ENCODE measurements around the gene APOL3. TPM values are rescaled to one million over a fixed set of nuclear protein-coding genes. Genes with fewer than 3 reads are reported as not detected.
"Not testable (repeated sequence)": the region's sequence is repeated elsewhere in the genome, so short reads cannot be mapped to it uniquely, and the experiment has no call there.

APOL3 gene
- 0.18 TPM in 1 of 2 replicates, not detected in the other for total RNA-seq (2014; rRNA removed; shearing (Covaris generic))
- polyA plus RNA-seq (2015; cell fraction: cytosol; rRNA removed) = 0.19 and 0.23 TPM in 2 replicates
- polyA plus RNA-seq (2015; cell fraction: nucleus; rRNA removed) = not detected in 2 replicates

GRCh38 chr22:36160499-36160942, at the start of gene APOL3:
Gene APOL3 (minus strand): TSS chr22:36160755. CDS start chr22:36149055, 11,700 bp downstream.
- DNase-seq (ENCODE audit: low read depth, low spot score) = no peak

GRCh38 chr22:36210224-36210623, 49.7 kb upstream of the APOL3 start:
- in situ Hi-C loops (cut with HindIII; ENCODE audit: low pct_unique_long_range_greater_than_20kb, low sequenced_read_pairs) = no loop called here
- no peak for DNase-seq (ENCODE audit: low read depth, low spot score)

More at GRCh38 chr22:36160499-36160942, at the start of gene APOL3:
- in situ Hi-C loops (cut with HindIII; ENCODE audit: low pct_unique_long_range_greater_than_20kb, low sequenced_read_pairs) = no loop called here

GRCh38 chr22:36209488-36209908, 48.9 kb upstream of the APOL3 start:
- in situ Hi-C loops (cut with HindIII; ENCODE audit: low pct_unique_long_range_greater_than_20kb, low sequenced_read_pairs); DNase-seq (ENCODE audit: low read depth, low spot score): not testable (repeated sequence)

- no peak for DNase-seq (ENCODE audit: low read depth, low spot score)
- in situ Hi-C loops (cut with HindIII; ENCODE audit: low pct_unique_long_range_greater_than_20kb, low sequenced_read_pairs) = no loop called here
Measured at GRCh38 chr22:36208914-36209313, 48.4 kb upstream of the APOL3 start.

- in situ Hi-C loops (cut with HindIII; ENCODE audit: low pct_unique_long_range_greater_than_20kb, low sequenced_read_pairs) = no loop called here
- no peak for DNase-seq (ENCODE audit: low read depth, low spot score)
Measured at GRCh38 chr22:36208162-36208765, 47.7 kb upstream of the APOL3 start.

GRCh38 chr22:36206255-36206654, 45.7 kb upstream of the APOL3 start:
- in situ Hi-C loops (cut with HindIII; ENCODE audit: low pct_unique_long_range_greater_than_20kb, low sequenced_read_pairs) = no loop called here
- DNase-seq (ENCODE audit: low read depth, low spot score) = no peak

GRCh38 chr22:36205573-36205972, 45.0 kb upstream of the APOL3 start:
- in situ Hi-C loops (cut with HindIII; ENCODE audit: low pct_unique_long_range_greater_than_20kb, low sequenced_read_pairs); DNase-seq (ENCODE audit: low read depth, low spot score): not testable (repeated sequence)

GRCh38 chr22:36204632-36205015, 44.1 kb upstream of the APOL3 start:
- in situ Hi-C loops (cut with HindIII; ENCODE audit: low pct_unique_long_range_greater_than_20kb, low sequenced_read_pairs) = no loop called here

GRCh38 chr22:36204001-36204631, 43.6 kb upstream of the APOL3 start:
- in situ Hi-C loops (cut with HindIII; ENCODE audit: low pct_unique_long_range_greater_than_20kb, low sequenced_read_pairs) = no loop called here
- DNase-seq (ENCODE audit: low read depth, low spot score) = no peak

More at GRCh38 chr22:36204632-36205015, 44.1 kb upstream of the APOL3 start:
- no peak for DNase-seq (ENCODE audit: low read depth, low spot score)

- DNase-seq (ENCODE audit: low read depth, low spot score); in situ Hi-C loops (cut with HindIII; ENCODE audit: low pct_unique_long_range_greater_than_20kb, low sequenced_read_pairs): not testable (repeated sequence)
Measured at GRCh38 chr22:36203441-36203840, 42.9 kb upstream of the APOL3 start.

- DNase-seq (ENCODE audit: low read depth, low spot score); in situ Hi-C loops (cut with HindIII; ENCODE audit: low pct_unique_long_range_greater_than_20kb, low sequenced_read_pairs): not testable (repeated sequence)
Measured at GRCh38 chr22:36202906-36203305, 42.4 kb upstream of the APOL3 start.

GRCh38 chr22:36201630-36202319, 41.2 kb upstream of the APOL3 start, which contains the start of gene APOL4:
Gene APOL4 (minus strand): TSS chr22:36201809. CDS start chr22:36201734, 75 bp downstream.
- DNase-seq (ENCODE audit: low read depth, low spot score) = no peak
- in situ Hi-C loops (cut with HindIII; ENCODE audit: low pct_unique_long_range_greater_than_20kb, low sequenced_read_pairs) = no loop called here

GRCh38 chr22:36201025-36201424, 40.5 kb upstream of the APOL3 start:
- in situ Hi-C loops (cut with HindIII; ENCODE audit: low pct_unique_long_range_greater_than_20kb, low sequenced_read_pairs); DNase-seq (ENCODE audit: low read depth, low spot score): not testable (repeated sequence)

- in situ Hi-C loops (cut with HindIII; ENCODE audit: low pct_unique_long_range_greater_than_20kb, low sequenced_read_pairs) = no loop called here
- DNase-seq (ENCODE audit: low read depth, low spot score) = no peak
Measured at GRCh38 chr22:36199001-36199551, 38.5 kb upstream of the APOL3 start.

- in situ Hi-C loops (cut with HindIII; ENCODE audit: low pct_unique_long_range_greater_than_20kb, low sequenced_read_pairs) = no loop called here
- DNase-seq (ENCODE audit: low read depth, low spot score) = no peak
Measured at GRCh38 chr22:36198536-36198935, 38.0 kb upstream of the APOL3 start.

- no peak for DNase-seq (ENCODE audit: low read depth, low spot score)
- in situ Hi-C loops (cut with HindIII; ENCODE audit: low pct_unique_long_range_greater_than_20kb, low sequenced_read_pairs) = no loop called here
Measured at GRCh38 chr22:36197514-36198146, 37.1 kb upstream of the APOL3 start.

GRCh38 chr22:36197065-36197440, 36.5 kb upstream of the APOL3 start:
- in situ Hi-C loops (cut with HindIII; ENCODE audit: low pct_unique_long_range_greater_than_20kb, low sequenced_read_pairs) = no loop called here
- no peak for DNase-seq (ENCODE audit: low read depth, low spot score)
